Ramos (cell line): ENCODE measurements around the gene MUC22.
"Not testable (repeated sequence)": the region's sequence is repeated elsewhere in the genome, so short reads cannot be mapped to it uniquely, and the experiment has no call there.

Source experiments
- in situ Hi-C: fragments of 300-500 bp; cut with MboI; formaldehyde crosslinking; loops from one replicate; pipeline ENCODE4 v1.14.3; 2022; ENCODE audit warnings: low sequenced_read_pairs; ENCODE audit not compliant: unreplicated experiment

MUC22 gene

DNA sequence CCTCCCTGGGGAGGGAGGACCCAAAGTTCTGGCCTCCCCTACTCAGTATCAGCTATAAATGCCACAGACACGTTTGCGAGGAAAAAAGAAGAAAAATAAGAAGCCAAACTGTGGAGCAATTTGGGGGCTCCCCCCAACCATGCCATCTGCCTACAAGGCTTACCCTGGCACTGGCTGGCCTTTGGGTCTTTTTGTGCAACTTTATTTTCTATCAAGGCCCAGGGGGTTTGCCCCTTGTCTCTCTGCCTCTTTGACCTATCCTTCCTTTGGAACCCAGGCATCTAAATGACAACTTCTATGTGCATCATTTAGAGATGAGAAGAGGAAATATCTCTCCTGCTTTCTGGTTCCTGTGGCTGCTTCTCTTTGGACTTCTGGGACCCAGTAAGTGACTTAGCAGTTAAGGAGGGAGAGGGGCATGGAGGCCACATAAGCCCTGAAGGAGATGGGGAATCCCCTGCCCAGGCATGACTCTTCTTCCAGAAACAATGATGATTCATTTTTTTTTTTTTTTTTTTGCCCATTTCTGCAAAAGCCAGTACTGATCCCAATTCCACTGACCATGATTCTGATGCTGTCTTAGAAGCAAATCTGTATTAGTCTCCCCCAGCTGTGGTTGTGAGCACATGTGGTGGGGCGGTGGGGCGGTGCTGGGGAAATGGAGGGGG is at the start of gene MUC22:
Gene MUC22, plus strand, starts transcription at position 82 of the 668 bp plus-strand sequence. Its CDS starts 233 bp downstream, at position 315.
- in situ Hi-C loops = no loop called here

DNA sequence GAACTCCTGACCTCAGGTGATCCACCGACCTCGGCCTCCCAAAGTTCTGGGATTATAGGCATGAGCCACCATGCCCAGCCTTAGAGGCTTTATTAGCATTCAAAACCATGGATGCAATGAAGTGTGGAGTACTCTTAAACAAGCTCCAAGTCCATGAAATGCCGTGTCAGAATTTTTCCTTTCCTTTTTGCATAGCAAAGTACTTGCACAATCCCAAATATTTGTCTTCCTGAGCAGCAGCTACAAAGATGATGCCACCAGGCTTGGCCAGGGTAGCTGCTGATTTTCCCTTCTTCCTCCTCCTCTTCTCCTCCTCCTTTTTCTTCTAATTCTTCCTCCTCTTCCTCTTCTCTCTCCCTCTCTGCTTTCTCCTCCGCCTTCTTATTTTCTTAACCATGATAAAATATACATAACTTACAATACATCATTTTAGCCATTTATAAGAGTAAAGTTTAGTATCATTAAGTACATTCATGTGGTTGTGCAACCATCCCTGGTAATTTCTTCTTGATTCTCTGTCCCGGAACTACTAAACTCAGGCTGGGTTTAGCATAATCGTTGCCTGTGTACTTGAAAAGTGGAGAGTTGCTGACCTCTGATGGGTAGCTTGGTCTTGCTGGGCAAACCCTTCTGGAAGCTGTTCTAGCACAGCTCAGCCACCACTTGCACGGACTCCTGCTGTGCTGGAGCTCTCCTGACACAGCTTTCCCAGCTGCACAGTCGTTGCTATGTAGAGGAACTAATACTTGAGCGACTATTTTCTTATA is 49.2 kb upstream of the MUC22 start:
- in situ Hi-C loops = no loop called here

DNA sequence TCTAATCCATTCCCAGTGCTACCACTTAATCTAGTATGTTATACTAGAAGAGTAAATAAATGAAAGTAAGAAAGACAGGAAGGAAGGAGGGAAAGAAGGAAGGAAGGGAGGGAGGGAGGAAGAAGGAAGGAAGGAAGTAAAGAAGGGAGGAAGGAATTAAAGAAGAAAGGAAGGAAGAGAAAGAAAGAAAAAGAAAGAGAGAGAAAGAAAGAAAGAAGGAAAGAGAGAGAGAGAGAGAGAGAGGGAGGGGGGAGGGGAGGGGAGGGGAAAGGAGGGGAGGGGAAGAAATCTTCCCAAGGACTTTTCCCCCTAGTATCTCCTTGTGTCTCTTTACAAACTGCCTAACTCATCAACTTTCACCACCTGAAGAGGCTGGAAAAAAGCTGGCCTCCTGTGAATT is 47.6 kb upstream of the MUC22 start:
- in situ Hi-C loops = no loop called here

DNA sequence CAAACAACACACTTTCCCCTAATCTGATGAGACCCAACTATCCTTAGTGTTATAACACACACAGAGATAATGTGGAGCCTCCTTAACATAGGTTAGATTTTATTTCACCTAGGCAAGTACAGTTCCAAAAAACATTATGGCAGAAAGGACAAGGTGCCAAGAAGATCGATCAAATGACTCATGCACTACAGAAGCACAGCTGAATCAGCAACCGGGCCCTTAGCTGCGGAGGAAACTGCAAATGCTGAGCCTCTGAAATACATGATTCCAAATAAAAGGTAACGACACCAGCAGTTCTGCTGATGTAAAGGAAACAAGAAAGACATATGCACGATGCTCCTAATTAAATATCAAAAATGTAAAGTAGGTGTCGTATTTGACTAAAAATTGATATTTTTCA is 46.6 kb upstream of the MUC22 start:
- in situ Hi-C loops = no loop called here

DNA sequence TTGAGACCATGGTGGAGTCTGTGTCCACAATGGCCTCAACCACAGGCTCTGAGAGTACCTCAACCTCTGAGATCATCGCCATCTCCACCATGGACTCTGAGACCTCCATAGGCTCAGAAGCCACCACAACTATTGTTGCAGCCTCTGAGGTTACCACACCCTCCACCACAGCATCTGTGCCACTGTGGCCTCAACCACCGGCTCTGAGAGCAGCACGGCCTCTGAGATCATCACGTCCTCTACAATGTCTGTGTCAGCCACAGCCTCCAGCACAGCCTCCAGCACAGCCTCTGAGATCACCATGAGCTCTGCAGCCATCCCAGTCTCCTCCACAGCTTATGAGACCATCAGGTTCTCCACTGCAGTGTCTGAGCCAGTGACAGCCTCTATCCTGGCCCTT is 46.2 kb upstream of the MUC22 start:
- in situ Hi-C loops = no loop called here

DNA sequence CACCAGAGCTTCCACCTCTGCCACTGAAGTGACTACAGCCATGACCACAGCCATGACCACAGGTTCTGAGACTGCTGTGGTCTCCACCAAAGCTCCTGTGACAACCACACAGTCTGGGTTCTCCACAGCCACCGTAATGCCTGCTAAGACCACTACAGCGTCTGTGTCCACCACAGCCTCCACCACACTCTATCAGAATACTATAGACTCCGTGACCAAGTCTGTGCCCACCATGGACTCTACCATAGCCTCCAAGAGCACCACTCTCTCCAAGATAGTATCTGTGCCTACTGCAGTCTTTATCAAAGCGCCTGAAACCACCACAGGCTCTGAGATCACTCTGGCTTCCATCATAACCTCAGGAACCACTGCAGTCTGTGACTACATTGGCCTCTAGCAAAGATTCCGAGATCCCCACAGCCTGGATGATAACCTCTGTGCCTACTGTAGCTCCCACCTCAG is 45.1 kb upstream of the MUC22 start:
- in situ Hi-C loops = no loop called here

DNA sequence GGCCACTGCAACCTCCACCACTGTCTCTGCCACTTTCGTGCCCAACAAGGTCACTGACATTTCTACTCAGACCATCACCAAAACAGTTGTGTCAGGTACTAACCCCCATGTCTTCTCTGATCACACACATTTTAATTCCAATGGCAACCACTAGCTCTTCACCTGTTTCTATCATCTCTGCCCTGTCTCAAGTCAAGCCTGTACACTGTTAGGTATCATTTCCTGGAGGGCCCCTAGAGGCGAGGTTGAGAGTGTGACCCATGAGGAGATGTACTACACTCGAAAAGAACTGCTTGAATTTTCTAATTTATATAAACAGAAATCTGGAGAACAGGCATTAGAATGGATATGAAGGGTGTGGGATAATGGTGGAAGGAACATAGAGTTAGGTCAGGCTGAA is 44.1 kb upstream of the MUC22 start:
- in situ Hi-C loops = no loop called here

DNA sequence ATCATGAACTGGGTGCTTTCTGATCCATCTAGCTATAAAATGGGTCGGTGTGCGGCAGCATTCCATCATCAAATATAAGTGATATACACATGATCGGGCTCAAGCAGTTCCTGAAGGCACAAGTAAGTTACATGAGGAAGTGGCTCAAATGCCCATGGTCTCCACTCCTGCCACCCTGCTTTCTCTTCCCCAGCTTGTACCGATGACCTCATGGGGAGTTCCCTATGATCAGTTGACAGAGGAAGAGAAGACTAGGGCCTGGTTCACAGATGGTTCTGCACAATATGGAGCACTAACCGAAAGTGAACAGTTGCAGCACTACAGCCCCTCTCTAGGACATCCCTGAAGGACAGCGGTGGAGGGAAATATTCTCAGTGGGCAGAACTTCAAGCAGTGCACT is 41.1 kb upstream of the MUC22 start:
- in situ Hi-C loops = not testable (repeated sequence)

DNA sequence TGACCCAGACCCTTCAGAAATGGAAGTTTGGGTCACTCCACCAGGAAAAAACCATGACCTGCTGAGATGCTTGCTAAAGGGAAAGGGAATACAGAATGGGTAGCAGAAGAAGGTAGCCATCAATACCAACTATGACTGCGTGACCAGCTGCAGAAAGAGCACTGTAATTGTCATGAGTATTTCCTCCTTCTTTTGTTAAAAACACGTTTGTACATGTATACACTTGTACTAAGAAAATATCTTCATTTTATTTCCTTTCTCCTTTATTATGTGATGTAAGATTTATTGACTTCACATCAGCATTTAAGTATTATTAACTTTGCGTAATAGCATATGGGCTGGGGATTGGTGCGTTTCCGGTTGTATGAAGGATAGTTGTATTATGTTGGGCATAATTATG is 39.3 kb upstream of the MUC22 start:
- in situ Hi-C loops = no loop called here

DNA sequence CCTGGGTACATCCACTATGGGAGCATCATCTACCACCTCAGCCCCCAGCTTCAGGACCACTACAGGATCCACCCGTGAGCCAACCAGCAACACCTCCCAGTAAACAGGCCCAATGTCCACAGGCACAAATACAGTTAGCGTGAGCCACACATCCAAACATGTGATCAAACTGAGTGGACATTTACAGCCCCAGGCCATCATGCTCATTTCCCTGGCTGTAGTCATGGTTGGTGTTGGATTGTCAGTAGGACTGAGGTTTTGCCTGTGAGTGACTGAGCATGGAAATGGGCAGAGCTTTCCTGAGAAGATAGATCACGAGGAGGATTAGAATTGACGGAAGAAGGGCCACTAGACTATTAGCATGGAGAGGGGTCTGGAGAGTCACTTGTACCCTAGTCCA is 37.5 kb upstream of the MUC22 start:
- in situ Hi-C loops = no loop called here

DNA sequence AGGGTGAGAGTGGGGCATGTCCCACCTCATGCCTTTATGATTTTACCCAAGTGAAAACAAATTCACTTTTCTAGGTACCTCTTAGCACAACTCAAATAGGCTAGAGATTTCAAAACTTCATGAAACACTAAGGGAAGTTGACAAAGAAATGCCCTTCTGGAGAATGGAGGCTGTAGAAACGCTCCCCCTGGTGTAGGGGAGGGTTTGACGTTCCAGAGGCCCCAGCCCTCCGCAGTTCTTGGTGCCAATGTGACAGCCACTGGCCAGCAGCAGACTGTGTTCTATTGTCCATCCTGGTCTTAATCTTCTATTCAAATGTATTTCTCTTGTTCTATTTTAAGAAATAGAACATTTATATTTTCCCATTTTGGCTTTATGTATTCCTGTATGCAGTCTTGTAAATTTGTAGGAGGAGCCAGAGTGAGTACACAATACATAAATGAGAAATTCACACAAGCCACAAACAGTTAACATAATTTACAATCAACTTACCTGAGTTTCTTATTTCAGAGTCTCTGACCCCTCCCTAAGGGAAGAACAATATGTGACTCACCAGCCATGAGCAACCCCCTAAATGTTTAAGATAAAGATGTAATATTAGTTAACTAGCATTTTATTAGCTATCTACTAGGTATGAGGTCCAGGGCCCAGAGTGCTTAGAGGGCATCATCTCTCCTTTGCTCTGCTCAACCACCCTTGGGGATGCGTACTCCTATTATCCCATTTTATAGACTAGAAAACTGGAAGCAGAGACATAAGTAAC is 35.6 kb upstream of the MUC22 start:
- in situ Hi-C loops = no loop called here

DNA sequence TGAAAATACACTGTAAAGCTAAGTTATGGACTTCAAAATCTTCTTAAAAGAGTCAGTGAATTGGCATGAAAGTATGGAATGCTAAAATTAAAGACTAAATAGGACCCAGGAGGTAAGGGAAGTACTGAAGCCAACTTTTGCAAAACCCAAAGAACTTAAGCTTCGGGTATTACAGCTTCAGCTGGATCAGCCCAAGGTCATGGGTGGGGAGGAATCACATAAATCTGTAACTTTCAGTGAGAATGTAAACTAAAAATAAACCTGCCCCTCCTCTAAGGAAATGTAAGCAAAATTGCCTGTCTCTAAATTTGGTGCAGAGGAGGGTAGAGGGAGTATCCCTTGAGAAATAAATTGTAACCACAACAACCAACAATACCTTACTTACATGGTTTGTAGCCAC is 31.1 kb upstream of the MUC22 start:
- in situ Hi-C loops = no loop called here

DNA sequence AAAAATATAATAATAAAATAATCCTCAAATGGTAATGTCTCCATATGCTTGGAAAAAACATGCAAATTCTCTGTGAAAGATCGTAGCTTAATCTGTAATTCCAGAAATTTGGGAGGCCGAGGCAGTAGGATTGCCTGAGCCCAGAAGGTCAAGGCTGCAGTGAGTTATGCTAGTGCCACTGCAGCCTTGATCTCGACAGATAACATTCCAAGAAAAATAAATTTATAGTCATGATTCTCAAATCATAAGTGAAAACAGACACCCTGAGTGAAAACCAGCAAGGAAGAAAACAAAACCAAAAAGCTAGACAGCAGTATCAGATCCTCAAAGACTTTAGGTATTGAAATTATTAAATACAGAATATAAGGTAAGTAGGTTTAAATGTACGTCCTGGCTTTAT is 30.6 kb upstream of the MUC22 start:
- in situ Hi-C loops = no loop called here

DNA sequence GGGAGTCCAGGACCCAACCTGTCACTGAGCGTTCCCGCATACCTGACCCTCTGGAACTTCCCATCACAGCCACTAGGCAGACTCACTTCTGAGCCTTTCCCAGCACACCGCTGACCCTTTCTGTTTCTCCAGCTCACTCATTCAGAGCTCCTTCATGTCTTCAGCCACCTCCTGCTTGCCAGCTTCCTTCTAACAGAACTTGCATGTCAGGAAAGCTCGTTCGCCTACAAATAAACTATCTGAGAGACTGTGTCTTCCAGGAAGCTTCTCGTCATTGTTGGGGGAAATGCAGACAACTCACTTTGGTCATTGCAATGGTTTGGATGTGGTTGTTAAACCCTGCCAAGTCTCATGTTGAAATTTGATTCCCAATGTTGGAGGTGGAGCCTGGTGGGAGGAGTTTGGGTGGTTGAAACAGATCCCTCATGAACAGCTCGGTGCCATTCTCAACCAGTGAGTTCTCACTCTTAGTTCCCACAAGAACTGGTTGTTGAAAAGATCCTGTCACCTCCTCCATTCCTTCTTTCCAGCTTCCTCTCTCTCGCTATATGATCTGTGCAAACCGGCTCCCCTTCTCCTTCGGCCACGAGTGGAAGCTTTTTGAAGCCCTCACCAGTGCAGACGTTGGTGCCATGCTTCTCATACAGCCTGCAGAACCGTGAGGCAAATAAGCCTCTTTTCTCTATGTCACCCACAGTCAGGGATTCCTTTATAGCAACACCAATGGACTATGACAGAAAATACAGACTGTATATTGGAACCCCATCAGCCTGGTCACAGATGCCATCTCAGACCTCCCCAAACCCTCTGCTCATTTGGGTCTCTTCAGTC is 28.1 kb upstream of the MUC22 start:
- in situ Hi-C loops = no loop called here

DNA sequence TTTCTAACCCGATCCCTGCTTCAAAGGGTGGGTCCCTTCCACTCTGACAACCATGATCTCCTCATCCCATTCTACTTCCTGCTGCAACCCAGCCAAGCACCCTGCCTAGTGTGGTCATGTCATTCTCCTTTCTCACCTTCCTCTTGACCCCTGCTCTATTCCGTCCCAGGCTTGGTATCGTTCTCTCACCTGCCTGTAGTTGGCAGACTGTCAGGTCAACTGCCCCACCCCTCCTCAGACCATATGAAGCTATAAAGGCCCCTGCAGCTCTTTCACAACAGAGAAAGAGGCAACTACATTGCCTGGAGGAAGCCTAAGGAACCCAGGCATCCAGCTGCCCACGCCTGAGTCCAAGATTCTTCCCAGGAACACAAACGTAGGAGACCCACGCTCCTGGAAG is 26.8 kb upstream of the MUC22 start, which contains the start of gene MUC21:
Gene MUC21, plus strand, starts transcription at position 280 of the 400 bp plus-strand sequence. CDS start 241 bp downstream, outside the sequence.
- in situ Hi-C loops = no loop called here

DNA sequence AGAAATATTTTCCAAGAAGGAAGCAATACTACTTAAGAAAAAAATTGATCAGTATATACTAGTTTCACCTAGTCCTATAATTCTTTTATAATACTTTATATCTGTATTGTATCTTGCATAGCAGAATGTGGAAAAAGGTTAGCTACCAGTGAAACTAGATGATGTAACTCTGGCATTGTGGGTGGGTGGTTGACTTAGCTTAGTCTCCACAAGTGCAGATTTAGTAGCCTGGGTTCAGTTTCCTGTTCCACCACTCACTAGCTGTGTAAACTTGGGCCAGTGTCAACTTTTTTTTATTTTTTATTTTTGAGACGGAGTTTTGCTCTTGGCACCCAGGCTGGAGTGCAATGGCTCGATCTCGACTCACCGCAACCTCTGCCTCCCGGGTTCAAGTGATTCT is 24.8 kb upstream of the MUC22 start:
- in situ Hi-C loops = no loop called here

DNA sequence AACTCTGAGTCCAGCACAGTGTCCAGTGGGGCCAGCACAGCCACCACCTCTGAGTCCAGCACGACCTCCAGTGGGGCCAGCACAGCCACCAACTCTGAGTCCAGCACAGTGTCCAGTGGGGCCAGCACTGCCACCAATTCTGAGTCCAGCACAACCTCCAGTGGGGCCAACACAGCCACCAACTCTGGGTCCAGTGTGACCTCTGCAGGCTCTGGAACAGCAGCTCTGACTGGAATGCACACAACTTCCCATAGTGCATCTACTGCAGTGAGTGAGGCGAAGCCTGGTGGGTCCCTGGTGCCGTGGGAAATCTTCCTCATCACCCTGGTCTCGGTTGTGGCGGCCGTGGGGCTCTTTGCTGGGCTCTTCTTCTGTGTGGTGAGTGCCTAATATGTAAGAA is 23.0 kb upstream of the MUC22 start:
- in situ Hi-C loops = no loop called here

DNA sequence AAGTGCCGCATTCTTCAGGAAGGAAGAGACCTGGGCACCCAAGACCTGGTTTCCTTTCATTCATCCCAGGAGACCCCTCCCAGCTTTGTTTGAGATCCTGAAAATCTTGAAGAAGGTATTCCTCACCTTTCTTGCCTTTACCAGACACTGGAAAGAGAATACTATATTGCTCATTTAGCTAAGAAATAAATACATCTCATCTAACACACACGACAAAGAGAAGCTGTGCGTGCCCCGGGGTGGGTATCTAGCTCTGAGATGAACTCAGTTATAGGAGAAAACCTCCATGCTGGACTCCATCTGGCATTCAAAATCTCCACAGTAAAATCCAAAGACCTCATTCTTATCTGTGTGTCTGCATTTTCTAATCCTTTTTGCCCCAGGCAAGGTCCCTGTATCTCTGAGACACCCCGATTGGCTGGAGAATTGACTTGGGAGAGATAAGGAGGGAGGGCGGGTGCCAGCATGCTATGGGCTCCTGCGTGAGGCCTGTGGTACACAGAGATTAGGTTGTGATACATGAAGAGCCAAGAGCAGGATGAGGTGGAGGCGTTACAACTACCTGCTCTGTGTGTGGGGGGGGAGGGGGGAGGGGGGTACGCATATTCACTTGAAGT is 22.0 kb upstream of the MUC22 start:
- in situ Hi-C loops = no loop called here

DNA sequence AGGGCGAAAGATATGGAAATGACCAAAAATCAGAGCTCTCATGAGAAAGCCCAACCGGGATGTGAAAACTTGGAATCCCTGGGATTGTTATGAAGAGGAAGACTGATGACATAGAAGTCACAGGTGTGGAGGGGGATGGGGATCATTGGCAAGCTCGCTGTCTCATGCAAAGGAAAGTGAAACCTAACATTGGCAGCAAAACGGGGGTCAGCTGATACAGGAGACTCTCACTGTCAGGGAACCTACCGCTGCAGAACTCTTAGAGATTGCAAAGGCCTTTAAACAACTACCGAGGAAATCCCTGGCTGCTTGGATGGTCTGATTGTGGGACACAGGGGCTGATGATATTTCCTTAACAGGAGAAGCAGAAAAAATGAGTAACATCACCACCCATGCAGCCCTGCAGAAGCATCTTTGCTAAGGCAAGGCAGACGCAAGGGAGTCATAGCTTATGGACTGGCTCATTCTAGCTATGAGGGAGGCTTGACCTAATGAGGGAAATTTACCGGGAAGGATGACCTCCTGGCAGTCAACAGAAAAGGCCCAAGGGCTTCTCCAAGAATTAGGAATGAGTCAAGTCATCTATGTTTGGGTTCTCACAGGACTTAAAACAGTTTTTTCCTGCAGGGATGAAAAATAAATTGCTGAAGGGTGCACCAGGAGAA is 19.7 kb upstream of the MUC22 start:
- in situ Hi-C loops = no loop called here
